Stimulated activated CD4-positive, alpha-beta T cell treated with anti-CD3 and anti-CD28 coated beads, Interleukin-4, amount 100 ng/mL, for 4 hours (primary cell): ENCODE data around the gene HELLS.
"Not testable (repeated sequence)": the region's sequence is repeated elsewhere in the genome, so short reads cannot be mapped to it uniquely, and the experiment has no call there.

Source experiments
- DNase-seq, 2 experiments: peaks; one replicate each; pipeline ENCODE4 v3.0.0-alpha.2; 2020

HELLS gene

DNA sequence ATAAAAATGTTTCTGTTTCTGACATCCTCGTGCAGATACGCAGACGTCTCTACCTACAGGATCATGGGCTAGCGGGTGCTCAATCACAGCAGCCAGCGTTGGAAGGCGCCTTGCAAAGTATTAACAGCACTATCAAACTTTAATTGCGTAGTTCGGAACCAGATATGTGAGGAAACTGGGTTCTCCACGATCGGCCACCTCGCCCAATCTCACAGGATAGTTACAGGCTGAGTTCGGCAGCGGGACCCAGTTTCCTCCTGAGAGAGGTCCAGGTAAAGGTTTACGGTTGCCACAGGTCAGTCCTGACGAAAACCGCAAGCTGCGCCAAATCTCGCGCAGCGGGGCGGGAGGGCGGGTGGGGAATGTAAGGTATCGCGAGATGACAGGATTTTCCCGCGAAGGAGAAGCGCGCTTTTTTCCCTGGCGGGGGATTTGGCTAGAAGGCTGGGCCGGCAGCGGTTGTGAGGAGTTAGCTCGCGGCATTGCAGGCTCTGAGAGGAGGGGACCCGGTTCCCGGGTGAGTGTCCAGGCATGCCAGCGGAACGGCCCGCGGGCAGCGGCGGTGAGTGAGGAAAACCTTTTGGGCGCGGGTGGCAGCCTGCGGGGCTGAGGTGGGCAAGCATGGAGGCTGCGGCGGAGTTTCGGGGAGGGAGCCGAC lies at the start of gene HELLS:
TSS of gene HELLS (plus strand) at position 398 of the 658 bp plus-strand sequence. CDS start at position 532, 134 bp downstream.
- DNase-seq: peak; percentile 61 to 64

DNA sequence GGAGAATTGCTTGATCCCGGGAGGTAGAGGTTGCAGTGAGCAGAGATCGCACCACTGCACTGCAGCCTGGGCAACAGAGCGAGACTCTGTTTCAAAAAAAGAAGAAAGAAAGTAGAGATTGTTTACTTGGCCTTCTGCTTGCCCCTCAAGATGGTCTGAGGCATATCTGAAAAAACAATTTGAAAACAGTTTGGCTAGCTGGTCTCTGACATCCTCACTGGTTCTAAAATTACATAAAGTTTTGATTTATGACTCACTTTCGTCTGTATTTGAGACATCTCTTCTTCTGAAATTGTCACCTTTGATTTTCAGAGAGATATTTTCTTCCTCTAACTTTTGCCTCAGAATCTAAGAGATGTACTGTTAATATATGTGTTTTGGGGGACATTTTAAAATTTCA lies 49.6 kb upstream of the HELLS start:
- no peak for DNase-seq

DNA sequence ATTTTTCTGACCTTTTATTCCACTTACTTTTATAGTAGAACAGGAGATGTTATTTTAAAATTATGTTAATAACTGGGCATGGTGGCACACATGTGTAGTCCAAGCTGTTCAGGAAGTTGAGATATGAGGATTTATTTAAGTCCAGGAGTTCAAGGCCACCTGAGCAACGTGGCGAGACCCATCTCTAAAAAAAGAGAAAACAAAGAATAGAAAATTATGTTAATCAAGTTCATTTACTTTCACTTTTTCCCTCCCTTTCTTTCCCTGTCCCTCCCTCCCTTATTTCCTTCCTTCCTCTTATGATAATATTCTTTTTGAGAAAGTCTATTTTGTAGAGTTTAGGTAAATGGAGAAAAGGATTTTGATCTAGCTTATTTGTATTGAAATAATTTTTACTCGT lies 48.9 kb upstream of the HELLS start:
- DNase-seq: no peak

DNA sequence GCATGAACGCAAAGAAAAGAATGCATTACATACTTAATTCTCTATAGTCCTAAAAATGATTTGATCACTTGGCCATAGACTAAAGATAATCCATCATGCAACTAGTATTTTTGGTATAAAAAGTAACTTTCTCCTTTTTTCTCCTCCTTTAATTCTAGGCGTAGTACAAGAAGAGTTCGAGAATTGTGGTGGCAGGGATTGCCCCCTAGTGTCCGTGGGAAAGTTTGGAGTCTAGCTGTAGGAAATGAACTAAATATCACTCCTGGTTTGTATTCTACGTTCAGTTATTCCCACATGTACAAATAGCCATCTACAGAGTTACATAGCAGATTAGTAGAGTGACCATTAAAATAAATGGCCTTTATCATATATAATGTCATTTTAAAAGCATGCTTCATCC lies 45.5 kb upstream of the HELLS start:
- DNase-seq: no peak

DNA sequence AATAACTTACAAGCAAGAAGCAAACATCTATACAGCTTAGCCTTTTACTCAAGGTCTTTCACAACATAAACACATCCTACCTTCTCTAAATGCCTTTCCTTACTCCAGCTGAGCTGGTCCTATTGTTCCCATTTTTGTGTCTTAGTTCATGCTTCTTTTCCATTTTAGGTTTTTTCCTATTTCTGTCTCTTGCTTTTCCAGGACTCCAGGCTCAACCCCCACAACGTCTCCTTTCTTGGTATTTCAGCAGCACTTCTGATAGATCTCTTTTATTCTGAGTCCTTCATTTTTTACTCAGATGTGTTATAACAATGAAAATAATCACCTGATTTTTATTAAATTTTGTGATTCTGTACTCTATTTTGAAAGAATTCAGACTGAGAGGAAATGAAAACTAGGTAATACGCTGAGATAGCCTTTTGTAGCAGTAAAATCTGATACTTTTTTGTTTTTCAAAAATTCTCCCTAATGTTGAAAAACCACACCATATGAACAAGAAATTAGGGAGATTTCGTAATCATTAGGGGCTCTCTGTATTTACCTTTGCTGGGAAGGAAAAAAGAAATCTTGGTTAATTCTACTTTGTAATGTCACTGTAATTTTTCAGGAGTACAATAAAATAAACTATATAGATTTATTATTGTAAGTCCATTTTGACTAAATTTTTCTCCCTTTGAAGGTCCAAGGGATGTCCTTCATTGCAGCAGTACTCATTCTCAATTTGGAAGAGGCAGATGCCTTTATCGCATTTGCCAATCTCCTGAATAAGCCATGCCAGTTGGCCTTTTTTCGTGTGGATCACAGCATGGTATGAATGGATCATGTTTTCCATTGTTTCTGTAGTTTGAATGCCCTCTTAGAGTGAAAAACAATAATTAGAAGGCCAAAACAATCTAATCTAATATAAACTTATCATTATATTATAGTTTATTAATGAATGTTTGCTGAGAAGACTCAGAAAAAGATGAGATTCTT lies 24.0 kb upstream of the HELLS start:
- DNase-seq: no peak

DNA sequence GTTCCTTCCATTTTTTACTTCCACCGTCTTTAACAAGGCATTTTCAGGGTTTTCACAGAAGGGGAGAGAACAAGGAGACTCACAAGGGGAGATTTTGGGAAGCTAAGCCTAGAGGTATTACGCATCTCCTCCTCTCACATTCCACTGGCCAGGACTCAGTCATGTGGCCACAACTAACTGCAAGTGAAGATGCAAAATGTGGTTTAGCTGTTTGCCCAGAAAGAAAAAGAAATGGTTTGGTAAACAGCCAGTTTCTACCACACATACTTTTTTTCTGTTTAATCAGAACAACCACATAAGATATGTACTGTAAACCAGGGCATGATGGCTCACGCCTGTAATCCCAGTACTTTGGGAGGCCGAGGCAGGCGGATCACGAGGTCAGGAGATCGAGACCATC lies 21.4 kb upstream of the HELLS start:
- DNase-seq: no peak

DNA sequence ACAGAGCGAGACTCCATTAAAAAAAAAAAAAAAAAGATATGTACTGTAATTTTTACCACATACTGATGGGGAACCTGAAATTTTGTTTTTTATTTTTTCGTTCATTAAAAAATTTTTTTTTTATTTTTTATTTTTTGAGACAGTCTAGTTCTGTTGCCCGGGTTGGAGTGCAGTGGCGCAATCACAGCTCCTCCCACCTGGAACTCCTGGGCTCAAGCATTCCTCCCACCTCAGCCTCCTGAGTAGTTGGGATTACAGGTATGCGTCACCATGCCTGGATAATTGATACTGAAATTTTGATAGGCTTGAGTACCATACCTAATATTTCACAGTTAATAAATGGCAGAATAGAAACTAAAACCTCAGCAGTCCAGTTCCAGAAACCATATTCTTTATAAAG lies 20.9 kb upstream of the HELLS start:
- no peak for DNase-seq

DNA sequence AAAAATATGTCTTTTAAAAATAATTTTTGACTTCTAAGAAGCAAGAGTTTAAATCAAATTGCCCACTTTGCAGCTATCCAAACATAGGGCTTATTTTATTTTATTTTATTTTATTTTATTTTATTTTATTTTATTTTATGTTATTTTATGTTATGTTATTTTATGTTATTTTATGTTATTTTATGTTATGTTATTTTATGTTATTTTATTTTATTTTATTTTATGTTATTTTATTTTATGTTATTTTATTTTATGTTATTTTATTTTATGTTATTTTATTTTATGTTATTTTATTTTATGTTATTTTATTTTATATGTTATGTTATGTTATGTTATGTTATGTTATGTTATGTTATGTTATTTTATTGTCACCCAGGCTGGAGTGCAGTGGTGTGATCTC lies 14.0 kb upstream of the HELLS start:
- DNase-seq: not testable (repeated sequence)

DNA sequence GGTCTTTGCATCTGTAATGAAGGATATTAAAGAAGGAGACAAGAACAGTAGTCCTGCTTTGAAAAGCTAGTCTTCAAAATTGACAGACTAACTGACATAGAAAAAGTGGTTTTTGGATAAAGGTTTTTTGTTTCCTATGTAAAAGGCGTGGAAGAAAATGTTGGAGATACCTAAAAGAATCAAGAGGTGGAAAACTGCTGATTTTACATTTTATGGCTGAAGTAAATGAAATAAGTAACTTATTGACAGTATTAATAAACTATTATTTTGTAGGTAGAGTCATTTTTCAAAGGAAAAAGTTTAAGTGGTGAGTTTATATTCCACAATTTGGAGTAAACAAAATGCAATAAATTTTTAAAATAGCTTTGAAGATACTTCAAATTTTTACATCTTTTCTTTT lies 12.6 kb upstream of the HELLS start:
- DNase-seq: no peak

DNA sequence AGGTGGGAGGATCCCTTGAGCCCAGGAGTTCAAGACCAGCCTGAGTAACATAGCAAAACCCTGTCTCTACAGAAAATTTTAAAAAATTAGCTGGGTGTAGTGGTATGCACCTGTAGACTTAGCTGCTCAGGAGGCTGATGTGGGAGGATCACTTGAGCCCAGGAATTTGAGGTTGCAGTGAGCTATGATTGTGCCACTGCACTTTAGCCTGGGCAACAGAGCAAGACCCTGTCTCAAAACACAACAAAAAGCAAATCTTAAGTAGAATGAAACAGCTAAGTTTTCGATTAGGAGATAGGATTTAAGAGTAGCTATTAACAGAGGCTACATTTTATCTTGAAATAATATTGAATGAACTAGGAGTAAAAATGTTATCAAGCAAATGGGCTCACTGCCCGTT lies 3.3 kb upstream of the HELLS start:
- DNase-seq: not testable (repeated sequence)

DNA sequence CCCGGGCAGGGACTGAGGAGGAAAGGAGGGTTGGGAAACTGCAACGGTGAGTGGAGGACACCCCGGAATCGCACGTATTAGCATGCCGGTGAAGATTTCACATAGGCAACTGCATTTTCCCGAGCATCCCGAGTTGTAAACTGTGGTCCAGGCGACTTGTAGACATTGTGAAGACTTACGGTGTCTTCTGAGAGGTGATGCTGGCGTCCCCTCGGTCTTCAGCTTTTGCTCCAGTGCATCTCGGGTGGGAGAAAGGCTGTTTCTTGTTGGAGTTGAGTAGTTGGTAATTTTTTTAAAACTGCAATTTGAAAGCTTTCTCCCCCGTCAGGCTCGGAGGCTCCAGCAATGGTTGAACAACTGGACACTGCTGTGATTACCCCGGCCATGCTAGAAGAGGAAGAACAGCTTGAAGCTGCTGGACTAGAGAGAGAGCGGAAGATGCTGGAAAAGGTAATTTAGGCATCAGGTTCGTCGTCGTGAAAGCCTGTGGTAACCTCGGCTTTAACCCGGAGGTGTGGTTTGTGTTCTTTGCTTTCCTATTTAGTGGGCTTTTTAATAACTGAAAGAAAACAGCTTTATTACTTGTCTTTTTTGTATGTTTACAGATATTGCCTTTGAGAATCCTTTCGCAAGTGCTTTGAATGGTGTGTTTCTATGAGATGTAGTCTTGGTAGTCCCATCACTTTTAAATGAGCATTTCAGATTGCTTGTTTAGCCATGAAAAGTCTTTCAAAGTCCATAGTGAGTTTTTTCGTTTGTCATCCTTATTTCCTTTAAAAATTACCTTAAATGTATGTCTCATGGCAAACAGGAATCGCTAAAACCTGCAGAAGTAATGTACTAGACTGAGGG lies 687 bp downstream of the HELLS start:
- no peak for DNase-seq

DNA sequence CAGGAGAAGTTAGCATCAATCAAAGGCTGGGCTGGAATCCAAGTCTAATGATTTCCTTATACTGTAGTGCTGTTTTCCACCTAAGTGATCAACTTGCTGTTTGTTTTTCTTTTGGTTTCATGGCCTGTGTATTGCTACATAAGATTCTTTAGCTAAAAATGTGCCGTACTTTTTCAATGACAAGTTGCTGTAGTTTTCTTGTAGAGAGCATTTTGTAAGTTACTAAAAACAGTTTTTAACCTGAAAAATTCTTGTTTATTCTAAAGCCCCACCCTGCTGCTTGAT lies 1.3 kb downstream of the HELLS start:
- no peak for DNase-seq

DNA sequence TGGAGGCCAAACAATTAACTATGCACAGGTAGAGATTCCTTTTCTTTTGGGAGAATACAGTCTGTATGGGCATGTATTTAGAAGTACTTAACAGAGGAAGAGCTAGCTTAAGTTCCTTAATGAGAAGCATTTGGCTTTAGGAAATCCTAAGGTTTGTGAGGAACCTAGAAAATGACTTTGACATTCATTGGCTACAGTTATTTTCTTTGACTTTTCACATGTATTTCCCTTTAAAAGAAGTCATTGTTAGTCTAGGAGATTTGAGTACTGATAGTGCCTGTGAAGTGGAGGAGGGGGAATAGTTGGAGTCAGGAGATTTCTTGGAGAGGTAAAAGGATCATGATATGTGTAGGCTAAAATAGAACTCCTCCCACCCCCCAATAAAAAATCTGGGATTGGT lies 3.6 kb downstream of the HELLS start:
- no peak for DNase-seq

DNA sequence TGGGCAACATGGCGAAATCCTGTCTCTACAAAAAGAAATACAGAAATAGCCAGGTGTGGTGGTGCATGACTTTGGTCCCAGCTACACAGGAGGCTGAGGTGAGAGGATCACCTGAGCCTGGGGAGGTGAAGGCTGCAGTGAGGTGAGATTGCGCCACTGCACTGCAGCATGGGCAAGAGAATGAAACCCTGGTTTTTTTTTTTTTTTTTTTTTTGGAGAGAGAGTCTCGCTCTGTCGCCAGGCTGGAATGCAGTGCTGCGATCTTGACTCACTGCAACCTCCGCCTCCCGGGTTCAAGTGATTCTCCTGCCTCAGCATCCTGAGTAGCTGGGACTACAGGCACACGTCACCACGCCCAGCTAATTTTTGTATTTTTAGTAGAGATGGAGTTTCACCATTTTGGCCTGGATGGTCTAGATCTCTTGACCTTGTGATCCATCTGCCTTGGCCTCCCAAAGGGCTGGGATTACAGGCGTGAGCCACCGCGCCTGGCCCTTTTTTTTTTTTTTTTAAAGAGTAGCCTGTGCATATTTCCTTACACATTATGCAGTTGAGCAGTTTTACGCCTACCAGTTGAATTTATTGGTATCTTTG lies 22.2 kb downstream of the HELLS start:
- DNase-seq: not testable (repeated sequence)

DNA sequence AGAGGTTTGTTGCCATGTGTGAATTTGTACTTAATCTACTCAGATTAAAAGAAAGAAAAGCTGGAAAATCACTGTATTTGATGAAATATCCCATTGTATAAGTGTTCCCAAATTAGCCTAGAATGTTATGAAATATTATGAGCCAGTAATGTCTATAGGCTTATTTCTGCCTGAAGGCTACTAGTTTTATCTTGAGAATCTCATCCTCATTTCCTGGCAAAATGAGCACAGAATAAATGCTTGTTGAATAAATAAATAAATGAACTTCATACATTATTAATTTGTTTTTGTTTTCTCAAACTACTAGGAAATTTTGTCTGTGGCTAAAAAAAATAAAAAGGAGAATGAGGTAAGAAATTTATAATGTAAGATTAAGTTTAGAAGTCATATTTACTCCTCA lies 25.5 kb downstream of the HELLS start:
- no peak for DNase-seq

DNA sequence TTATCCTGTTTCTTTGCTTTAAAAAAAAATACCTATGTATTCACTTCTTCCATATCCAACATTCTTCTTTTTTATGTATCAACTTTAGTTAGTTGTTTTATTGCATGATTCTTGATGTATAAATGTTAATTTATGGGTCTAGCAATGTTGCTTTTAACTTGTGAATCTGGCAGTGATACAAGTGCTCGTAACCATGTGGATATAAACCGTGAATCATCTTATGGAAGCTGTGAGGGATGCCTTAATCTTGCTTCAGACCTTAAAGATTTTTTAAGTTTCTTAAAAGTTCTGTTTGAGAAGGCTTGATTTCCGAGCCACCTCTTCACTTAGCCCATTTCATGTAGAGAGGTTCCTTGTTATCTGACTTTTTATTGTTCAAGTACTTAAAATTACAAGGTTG lies 25.9 kb downstream of the HELLS start:
- DNase-seq: no peak

DNA sequence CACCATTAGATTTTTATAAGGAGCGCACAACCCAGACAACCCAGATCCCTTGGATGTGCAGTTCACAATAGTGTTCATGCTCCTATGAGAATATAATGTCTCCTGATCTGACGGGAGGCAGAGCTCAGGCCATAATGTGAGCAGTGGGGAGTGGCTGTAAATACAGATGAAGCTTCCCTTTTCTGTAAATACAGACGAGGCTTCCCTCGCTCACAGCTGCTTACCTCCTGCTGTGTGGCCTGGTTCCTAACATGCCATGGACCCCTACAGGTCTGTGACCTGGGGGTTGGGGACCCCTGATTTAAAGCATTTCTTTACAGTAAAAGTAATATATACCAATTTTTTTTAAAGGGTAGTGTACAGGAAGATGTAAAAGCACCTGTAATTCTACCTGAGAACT lies 33.2 kb downstream of the HELLS start:
- DNase-seq: no peak

DNA sequence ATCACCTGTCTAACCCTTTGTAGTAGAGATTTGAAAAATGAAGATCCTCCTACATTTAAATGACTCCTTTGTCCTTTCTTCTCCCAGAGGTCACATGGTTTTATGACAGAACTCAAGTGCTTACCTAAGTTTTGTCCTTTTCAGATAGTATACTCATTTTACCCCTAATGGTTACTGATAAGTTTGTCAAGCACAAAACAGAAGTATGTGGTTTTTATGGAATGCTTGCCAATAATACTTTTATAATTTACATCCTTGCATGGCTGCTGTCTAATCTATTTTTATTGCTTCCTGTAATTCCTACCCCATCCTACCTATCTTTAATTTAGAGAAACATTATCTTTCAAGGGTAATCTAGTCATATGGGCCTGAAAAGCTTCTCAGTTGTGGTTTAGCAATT lies 37.5 kb downstream of the HELLS start:
- no peak for DNase-seq

DNA sequence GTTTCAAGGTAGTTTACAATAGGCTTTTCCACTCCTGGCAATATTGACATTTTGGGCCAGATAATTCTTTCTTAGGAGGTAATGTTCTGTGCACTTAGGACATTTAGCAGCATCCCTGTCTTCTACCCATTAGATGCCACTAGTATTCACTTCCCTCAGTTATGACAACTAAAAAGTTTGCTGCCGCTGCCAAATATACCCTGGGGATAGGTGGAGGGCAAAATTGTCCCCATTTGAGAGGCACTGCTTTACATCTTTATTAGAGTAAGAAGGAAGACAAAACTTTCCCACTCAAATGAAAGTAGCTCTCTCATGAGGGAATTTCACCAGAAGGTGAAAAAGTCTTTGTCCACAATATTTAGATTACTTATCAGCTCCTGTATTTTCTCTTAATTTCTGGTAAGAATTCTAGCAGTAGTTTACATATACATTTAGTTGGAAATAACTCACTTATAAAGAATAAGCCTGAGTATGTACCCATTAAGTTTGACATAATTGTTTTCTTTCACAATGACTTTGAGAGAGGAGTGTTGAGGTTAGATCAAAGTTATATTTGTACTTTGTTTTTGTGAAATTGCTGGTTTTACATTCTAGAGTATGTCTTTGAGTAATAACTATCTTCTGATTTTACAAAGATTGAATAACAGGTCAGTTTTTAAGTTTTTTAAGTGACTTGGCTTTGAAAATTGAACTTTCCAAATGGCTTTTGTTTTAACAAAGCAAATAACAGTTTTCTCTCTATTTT lies 46.0 kb downstream of the HELLS start:
- no peak for DNase-seq

DNA sequence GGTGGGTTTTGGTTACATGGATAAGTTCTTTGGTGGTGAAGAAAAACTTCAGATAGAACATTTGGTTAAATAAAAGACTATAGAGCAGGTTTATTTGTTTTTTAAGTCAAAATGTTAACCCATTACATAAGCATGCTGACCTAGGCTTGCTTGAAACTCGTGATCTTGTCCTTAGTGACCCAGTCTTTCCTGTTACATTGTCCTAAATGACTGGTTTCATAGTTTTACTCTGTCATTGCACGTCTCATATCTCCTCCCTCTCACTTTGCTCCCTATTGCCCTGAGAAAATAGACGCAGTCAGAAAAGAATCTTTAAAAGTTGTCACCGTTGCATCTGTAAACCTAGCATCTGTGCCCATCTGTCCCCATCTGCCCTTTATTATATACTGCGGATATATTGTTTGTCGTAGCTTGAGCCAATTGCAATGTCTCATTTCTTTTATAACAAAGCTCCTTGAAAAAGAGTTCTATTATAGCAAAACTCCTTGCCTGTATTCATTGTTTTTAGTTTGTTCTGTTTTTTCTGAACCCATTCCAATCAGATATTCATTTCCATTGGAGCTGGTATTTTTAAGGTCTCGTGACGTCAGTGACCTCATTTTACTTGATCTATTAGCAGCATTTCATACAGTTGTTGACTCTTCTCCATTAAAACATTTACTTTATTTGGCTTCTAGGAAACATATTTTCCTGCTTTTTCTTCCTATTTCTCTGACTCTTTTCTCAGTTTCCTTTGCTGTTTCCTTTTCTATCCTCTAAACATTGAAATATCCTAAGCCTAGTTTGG lies 57.3 kb downstream of the HELLS start:
- DNase-seq: no peak

DNA sequence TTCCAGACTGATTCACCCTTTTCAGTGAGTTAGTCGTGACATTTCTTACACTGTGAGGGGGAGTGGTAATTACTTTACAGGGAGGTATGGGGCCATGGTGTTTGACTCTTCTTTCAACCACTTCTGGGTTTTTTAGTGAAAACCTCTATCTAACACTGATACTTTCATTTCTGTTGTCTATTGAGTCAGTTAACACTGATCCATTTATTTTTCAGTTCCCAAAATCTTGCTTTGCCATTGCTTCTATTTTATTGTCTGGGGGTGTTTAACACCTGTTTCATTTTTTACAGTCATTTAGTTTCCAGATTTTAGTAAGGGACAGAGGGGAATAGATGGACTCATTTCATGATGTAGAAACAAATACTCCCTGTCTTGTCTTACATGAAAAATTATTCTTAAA lies 61.5 kb downstream of the HELLS start:
- no peak for DNase-seq

DNA sequence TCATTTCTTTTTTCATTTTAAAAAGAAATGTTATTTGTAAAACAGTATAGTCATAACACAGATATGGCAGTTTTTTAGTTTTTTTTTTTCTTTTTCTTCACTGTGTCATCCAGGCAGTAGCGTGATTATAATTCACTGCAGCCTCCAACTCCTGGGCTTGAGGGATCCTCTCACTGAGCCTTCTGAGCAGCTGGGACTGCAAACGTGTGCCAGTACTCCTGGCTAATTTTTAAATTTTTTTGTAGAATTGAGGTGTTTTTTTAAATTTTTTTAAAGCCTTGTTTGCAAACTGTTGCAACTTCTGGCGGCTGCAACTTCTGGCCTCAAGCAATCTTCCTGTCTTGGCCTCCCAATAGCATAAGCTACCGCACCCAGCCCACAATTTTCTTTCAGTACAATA lies 63.0 kb downstream of the HELLS start:
- DNase-seq: no peak
